ENCODE results near the gene MAPKBP1.

GRCh38 chr15:41780727-41781126, 6.4 kb downstream of the MAPKBP1 start:
- no peak for TF ChIP-seq POLR2A (IDR thresholded peaks at IDR 0.05; ENCODE audit: low read length)
- no peak for TF ChIP-seq GATA1 (IDR thresholded peaks at IDR 0.05; ENCODE audit: low read depth, low read length)

Measured in erythroblast (primary cell).